Activated gamma-delta T cell treated with anti-CD3 and anti-CD28 coated beads, Interleukin-2, amount 50 U/mL, for 16 hours (primary cell): ENCODE measurements around the gene PCAT7.
"Not testable (repeated sequence)": the region's sequence is repeated elsewhere in the genome, so short reads cannot be mapped to it uniquely, and the experiment has no call there.

Experiments used
- DNase-seq: peaks from one replicate; pipeline ENCODE4 v3.0.0-alpha.2; 2020; ENCODE audit warnings: low read depth

Gene PCAT7

DNA sequence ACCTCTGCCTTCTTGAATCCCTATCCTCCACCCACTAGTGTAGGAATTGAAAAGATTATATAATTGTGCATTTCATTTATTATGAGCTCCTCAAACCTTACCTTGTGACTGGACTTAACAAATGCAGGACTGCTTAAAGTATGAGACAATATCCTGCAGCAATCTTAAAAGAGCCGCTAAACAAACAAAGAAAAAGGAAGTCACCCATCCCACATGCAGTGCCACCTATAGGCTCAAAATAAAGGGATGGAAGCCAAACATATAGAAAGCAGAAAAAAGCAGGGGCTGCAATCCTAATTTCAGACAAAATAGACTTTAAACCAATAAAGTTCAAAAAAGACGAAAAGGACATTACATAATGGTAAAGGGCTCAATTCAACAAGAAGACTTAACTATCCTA is 8.7 kb downstream of the PCAT7 start:
- no peak for DNase-seq

DNA sequence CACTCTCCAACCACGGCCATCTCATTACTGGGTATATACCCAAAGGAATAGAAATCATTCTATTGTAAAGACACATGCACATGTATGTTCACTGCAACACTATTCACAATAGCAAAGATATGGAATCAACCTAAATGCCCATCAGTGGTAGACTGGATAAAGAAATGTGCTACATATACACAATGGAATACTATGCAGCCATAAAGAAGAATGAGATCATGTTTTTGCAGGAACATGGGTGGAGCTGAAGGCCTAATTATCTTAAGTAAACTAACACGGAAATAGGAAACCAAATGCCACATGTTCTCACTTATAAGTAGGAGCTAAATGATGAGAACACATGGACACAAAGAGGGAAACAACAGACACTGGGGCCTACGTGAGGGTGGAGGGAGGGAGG is 9.4 kb downstream of the PCAT7 start:
- DNase-seq: not testable (repeated sequence)

DNA sequence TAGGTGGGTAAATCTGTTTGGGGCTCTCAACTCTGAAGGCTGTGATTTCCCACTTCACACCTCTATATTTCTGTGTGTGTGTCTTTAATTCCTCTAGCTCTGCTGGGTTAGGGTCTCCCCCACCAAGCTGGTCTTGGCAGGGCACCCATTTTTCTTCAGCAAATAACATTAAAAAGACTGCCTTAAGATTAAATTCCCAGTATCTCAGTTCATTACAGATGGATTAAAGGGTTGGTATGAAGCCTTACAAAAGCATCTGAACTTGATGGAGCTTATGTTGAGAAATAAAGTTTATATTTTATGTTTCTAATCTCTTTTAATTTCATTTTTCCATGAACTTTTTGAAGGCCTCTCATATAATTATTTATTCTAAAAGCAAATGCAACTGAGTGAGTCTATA is 11.7 kb downstream of the PCAT7 start:
- no peak for DNase-seq

DNA sequence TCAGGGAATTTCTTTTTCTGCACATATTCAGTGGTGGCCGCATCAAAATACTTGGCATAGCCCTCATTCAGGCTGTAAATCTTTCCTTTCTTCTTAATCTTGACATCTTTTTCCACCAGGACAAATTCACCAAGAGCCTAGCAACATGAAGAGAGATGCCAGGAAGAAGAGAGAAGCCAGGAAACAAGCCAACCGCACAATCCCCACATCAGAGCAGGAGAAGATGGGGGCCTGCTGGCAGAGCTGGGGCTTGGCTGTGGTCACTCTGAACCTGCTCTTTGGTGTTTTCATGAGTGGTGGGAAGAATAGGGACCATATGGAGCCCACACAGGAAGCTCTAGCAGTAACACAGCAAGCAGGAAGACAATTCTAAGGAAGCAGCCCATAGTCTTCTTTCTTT is 12.4 kb downstream of the PCAT7 start:
- no peak for DNase-seq

DNA sequence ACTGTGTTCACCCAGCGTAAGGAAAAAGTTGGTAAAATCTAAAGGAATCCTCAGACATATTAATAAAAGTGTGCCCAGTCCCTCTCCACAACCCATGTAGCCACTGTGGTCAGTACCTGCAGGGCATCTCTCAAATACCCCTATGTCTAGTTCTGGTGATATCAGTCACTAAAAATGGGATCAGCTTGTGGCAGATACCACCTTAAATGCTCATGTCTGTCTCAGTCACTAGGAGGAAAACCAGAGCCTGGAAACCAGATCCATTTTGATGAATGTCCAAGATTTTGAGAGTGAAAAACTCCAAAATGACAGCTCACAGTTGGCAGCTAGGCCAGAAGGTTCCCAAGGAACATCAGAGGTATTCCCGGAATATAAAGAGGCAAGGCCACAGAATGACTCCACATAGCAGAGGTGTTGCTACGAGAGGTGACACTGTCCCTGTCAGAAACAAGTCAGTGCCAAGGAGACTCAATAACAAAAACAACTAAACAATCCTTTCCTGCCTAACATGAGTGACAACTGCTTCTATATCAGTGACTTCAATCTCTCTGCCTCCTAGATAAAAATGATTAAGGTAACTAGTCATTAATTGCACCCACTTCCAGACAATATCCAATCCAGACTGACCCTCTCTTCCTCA is 13.5 kb downstream of the PCAT7 start:
- DNase-seq: no peak

DNA sequence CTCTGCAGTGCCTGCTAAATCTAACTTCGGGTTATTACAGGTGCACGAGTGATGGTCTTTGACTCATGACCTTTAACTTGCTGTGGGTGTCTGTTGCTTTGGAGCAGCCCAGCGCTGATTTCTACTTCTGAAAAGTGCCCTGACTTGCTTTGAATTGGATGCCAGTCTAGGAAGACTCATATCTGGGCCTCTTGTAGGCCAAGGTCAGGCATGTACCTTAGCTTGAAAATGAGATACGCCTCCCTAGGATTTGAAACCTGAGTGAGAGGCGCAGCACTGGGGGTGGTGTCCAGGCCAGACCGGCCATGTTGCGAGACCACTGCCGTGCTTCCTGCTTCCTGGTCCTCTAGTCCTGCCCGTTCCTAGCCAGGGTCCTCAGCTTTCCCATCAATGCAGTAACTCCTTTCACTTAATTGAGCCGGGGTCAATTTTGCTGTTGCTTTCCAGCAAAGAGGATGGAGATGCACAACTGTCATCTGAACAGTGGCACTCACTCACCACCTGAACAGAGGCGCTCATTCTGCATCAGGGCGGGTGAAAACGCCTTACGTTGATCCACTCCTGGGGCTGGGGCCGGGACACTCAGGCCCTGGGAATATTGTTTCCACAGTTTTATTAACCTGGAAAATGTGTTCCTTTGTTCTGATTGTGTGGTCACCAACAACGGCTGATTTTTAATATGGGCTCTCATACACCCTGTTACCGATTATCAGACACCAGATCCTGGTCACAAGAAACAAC is 14.3 kb downstream of the PCAT7 start:
- DNase-seq: no peak

DNA sequence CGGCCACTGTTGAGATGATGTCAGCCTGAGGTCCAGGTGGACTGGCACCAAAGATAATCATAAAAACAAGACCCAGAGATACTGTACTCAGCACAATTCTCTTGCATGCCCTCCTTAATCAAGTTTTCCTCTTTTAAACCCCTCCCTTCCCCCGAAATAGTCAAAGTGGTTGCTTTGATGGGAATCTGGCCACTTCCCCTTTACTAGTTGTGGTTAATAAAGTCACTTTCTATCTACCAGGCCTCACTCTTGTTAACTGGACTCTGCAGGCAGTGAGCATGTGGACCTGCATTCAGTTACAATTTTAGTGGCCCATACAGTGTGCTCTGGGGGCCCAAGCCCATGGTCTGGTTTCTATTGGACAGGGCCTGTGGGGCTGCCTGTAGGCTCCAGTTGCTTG is 21.2 kb downstream of the PCAT7 start:
- no peak for DNase-seq

DNA sequence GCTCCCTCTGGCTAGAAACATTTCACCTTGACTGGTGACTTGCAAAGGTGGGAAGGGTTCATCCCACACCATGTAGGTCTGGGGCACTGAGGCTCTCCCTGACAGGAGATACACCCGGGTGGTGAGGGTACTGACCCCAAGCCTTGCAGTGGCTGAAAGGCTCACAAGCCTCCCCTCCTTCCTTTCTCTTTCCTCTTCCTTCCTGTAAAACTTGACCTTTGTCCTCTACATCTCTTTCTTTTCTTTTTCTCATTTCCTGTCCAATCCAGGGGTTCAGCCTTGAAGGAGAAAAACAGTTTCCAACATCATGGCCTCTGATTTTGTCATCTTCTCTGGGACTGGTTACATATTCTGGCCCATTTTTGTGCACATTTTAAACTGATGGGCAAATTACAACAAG is 22.2 kb downstream of the PCAT7 start:
- no peak for DNase-seq

DNA sequence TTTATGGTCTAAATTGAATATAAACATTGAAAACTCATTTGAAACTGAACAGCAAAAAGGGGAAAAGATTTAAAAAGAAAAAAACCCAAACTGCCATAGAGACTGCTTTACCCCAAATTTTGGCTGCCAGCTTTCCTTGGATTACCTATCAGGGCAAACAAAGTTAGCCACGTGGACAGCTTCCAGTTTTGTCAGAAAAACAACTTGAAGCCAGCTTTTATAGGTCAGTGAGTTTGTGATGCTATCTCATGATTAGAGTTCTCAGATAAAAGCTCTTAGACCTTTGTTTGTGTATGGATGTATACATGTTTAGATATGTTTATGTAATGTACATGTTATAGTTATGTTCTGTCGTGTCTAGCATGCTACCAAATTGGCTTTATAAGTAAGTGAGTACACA is 22.7 kb downstream of the PCAT7 start:
- DNase-seq: no peak

DNA sequence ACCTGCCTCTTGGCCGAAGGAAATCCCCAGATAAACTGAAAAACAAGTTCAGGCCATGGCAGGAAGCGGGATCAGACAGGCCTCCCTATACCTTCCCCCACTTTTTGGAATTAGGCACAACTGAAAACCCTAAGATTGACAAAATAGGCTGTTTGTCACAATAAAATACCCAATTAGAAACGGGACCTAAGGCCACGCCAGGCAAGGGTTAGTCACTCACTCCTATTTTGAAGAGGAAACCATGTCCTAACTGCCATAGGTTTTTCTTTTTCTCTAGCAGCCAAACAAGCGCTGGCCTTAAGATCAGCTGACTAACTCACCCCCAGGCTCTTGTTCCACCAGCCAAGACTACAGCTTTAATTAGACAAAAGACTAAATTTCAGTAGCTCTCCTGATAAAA is 26.8 kb downstream of the PCAT7 start:
- no peak for DNase-seq

DNA sequence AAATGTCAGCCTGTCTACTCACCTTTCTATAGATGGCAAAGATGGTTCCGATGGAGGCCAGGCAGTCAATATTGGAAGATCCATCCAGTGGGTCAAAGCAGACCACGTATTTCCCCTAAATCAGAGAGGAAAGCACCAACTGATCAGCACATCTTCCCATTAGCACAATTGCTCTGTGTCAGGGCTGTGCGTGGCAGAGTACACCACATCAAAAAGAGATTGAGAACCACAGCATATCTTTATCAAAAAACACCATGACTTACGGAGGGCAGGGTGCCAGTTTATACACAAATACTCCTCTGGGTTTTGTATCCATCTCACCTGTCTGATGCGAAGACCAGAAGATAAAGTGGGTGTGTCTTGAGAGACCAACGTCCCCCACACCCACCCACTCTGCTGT is 29.7 kb downstream of the PCAT7 start:
- no peak for DNase-seq

DNA sequence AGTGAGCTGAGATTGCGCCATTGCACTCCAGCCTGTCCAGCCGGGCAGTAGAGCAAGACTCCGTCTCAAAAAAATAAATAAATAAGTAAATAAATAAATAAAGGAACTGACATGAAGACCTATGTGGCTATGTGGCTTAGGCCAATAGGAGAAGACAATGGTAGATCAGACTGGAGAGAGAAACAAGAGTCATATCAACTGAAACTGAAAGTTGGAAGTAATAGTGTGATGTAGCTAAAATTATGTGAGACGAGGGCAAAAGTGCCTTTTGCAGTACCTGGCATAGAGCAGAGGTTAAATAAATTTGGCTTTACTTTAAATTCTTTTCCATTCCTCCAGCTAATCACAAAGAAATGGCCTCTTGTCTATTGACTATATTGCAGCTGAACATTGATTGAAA is 31.4 kb downstream of the PCAT7 start:
- no peak for DNase-seq

DNA sequence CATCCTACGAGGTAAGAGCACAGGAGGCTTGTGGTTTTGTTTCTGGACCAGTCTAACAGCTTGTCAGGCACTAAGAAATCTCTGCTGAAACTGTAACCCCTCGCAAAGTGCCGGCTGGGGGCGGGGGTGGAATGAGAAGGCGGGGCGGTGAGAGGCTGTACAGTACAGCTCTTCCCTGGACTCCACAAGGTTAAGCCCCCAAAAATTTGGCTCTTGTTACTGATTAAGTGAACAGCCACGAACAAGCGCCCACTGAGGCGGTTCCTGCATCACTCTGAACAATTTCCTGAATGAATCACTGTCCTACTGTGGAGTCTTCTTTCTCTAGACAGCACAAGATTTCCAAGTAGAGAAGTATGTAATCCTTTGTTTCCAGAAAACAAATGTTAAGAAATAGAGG is 31.9 kb downstream of the PCAT7 start:
- DNase-seq: no peak

DNA sequence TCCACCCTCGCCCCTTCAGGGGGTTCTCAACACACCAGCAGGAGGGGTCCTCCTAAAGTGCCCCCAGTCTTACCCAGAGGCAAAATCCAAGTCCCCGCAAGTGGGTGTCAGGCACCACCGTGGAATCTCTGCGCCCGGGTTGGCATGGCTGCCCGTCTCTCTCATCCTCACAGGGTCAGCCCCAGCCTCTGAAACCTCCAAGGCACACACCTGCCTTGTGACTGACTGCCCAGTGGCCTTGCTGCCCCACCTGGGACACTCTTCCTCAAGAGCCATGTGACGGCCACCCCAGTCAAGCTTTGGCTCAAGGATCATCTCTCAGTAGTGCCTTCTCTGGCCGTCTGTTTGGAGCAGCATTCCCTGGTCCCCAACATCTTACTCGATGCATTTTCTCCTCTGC is 33.8 kb downstream of the PCAT7 start:
- DNase-seq: no peak

DNA sequence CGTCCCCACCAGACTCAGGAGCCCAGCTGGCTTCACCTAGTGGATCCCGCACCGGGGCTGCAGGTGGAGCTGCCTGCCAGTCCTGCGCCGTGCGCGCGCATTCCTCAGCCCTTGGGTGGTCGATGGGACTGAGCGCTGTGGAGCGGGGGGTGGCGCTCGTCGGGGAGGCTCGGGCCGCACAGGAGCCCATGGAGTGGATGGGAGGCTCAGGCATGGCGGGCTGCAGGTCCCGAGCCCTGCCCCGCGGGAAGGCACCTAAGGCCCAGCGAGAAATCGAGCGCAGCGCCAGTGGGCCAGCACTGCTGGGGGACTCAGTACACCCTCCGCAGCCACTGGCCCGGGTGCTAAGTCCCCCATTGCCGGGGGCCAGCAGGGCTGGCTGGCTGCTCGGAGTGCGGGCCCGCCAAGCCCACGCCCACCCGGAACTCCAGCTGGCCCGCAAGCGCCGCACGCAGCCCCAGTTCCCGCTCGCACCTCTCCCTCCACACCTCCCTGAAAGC is 36.2 kb downstream of the PCAT7 start:
- not testable (repeated sequence) for DNase-seq

DNA sequence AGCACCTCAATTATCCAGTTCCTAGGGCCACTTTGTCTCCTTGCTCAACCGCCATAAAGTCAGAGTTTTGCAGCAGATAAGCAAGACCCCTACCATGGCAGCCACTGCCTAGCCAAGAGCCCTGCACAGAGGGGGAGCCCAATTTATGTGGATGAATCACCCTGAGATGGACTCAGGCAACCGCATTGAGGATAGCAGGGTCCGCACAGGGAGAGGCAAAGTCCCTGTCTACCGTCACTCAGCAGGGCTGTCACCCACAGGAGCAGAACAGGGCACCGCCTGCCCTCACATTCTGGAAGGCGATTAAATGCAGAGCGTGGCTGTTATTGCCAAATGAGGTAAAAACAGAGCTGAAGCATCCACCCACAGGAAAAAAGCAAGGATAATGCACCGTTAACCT is 37.0 kb downstream of the PCAT7 start:
- no peak for DNase-seq

DNA sequence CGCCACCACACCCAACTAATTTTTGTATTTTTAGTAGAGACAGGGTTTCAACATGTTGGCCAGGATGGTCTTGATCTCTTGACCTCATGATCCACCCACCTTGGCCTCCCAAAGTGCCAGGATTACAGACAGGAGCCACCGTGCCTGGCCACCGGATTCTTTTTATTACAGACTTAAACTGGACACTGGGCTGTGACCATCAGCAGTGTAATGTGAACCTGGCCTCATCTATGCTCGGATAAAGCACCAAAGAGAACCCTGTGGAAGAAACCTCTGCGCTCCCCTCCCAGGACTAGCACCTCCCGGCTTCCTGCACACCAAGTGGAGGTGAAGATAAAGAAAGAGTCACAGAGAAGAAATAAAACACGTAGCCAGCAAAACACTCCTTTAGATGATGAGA is 37.8 kb downstream of the PCAT7 start:
- DNase-seq: not testable (repeated sequence)

DNA sequence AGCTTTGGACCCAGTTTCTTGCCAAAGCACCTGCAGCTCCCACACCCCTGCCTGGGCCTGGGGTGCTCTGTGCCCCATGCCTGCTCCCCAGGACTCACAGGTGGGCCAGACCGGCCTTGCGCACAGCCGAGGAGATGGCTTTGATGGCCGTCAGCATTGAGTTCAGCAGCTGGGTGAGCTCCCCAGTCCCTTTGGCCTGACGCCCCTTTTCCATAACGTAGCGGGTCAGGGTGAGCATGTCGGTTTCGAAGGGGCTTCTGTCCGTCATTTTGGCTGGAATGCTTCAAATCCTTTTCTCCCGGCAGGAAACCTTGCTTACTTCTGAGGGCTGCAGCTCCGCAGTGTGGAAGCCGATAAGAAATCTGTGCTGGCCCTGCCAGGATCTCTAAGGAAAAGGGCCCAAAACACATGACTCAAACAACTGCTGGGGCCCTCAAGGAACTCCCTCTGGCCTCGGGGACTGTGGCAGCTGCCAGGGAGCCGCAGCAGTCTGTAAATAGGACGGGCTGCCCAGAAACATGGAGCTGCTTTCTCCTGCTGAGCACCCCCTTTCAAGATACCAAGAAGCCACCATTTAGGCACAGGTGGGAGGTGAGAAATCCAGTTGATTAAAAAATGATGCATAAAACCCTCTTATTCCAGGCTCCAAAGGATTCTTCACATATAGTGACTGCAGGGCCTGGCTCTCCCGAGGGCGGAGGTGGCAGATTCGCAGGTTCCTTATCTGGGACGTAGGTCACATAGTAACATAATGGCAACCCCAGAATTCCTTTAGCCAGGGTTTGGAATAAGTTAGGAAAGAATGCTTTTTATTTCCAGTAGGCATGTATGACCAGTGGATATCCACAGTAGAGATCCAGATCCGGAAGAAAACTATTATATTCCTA is 38.8 kb downstream of the PCAT7 start, which contains the start of gene FBP2:
TSS of gene FBP2 (minus strand) at position 366 of the 887 bp plus-strand sequence. CDS start at position 268, 98 bp downstream.
- no peak for DNase-seq

DNA sequence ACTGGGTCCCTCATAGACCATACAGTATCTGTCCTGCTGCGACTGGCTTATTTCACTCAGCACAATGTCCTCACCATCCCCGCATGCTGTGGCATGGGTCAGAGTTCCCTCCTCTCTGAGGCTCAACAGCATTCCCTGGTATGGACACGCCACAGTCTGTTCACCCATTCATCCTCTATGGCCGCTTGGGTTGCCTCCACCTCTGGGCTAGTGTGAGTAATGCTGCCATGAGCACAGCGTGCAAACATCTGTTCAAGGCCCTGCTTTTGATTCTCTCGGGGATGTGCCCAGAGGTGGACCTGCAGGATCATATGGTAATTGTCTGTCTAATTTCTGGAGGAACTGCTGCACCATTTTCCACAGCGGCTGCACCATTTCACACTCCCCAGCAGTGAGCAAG is 44.2 kb downstream of the PCAT7 start:
- DNase-seq: no peak

DNA sequence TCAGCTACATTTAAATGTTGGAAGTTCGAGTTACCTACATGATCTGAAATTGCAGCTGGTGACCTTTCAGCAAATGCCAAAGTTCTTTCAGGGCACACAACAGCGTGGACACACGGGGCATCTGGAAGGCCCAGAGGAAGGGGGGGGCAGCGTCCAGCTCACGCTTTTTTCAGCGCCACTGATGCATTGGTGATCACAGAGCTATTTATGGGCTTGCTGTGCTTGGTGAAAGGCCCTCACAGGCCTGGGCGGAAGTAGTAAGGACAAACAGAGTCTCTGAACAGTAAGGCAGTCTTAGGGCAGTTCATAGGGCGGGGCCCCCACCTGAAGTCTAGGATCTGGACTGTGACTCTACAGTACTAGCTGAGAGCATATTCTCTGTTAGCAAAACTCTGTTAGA is 45.4 kb downstream of the PCAT7 start:
- DNase-seq: no peak

DNA sequence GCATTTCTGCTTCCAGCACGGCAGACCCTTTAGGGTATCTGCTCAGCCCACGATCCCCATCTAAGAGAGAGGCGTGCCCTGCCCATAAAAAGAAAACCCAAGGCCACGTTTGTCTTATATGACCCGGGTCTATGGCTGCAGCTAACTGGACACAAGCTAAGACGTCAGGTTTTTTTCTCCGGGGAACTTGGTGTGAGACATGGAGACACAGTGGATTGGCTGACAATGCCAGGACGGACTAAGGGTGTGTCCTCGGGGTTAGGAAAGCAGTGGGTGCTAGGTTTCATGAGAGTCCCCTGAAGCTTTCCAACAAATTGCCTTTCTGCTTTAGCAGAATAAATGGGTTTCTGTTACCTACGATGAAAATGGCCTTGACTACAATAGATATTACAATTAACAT is 45.8 kb downstream of the PCAT7 start:
- no peak for DNase-seq

DNA sequence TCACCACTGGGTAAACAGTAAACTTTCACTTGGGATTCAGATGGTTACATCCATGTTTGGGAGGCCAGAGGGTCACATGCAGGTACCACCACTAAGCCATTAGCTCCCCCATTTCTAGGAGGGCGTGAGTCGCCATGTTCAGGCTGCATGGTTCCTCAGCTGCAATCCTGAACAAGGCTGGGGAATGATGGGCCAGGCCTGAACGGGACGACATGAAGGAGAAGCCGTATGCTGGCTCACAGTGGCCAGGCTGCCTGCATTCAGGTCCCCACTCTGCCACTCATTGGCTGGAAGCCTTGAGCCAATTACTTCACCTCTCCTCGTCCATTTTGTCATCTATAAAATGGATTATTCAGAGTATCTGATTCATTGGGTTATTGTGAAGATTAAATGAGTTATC is 47.8 kb downstream of the PCAT7 start:
- DNase-seq: no peak
